22Rv1 (cell line): ENCODE measurements around the gene KRTAP13-1.

Experiments
- H3K27ac ChIP-seq: fragments of 450-650 bp; 2 replicates; pipeline ENCODE4 v1.5.1; 2017
- CTCF ChIP-seq: fragments of 450-650 bp; IDR thresholded peaks from 2 replicates; pipeline ENCODE4 v1.5.1; 2017; ENCODE audit warnings: mild to moderate bottlenecking
- ZFX ChIP-seq: fragments of 450-650 bp; IDR thresholded peaks from 2 replicates; pipeline ENCODE4 v1.6.1; 2017; ENCODE audit warnings: antibody characterized with exemption, borderline replicate concordance

KRTAP13-1 gene

GRCh38 chr21:30382201-30382600, 13.6 kb upstream of the KRTAP13-1 start:
- H3K27ac ChIP-seq, result no peak overlapping the region
- TF ChIP-seq ZFX, result no peak
- no peak for TF ChIP-seq CTCF

- H3K27ac ChIP-seq, result no peak overlapping the region
- no peak for TF ChIP-seq CTCF
Observed at GRCh38 chr21:30391492-30392025, 4.3 kb upstream of the KRTAP13-1 start.

GRCh38 chr21:30408782-30409494, 13.1 kb downstream of the KRTAP13-1 start:
- H3K27ac ChIP-seq, result no peak overlapping the region
- TF ChIP-seq CTCF, result peak; percentile 94
- no peak for TF ChIP-seq ZFX

- TF ChIP-seq ZFX (no peak), CTCF (no peak)
- no peak overlapping the region for H3K27ac ChIP-seq
Observed at GRCh38 chr21:30415993-30416392, 20.2 kb downstream of the KRTAP13-1 start.

- TF ChIP-seq ZFX, result no peak
- TF ChIP-seq CTCF, result no peak
- H3K27ac ChIP-seq, result no peak within 1 kb of the TSS
Observed at GRCh38 chr21:30425826-30426225, 30.0 kb downstream of the KRTAP13-1 start, which contains the start of gene KRTAP13-3. TSS of gene KRTAP13-3 (minus strand) at chr21:30425926. CDS start at chr21:30425912, 14 bp downstream.

GRCh38 chr21:30426731-30427130, 30.9 kb downstream of the KRTAP13-1 start:
- TF ChIP-seq CTCF (no peak), ZFX (no peak)
- H3K27ac ChIP-seq, result no peak overlapping the region

- TF ChIP-seq CTCF (no peak), ZFX (no peak)
Observed at GRCh38 chr21:30430170-30430655, 34.4 kb downstream of the KRTAP13-1 start, which contains the start of gene KRTAP13-4. TSS of gene KRTAP13-4 (plus strand) at chr21:30430220. CDS start at chr21:30430276, 56 bp downstream.

More at GRCh38 chr21:30430170-30430655, 34.4 kb downstream of the KRTAP13-1 start, which contains the start of gene KRTAP13-4:
- H3K27ac ChIP-seq, result no peak within 1 kb of the TSS
